HG02798 (cell line): ENCODE data around the gene TGFB2.
A peak's percentile ranks its signal among the peaks of the same experiment; 100 is the strongest.

Experiments
- ATAC-seq: cut with Tn5 transposase; IDR thresholded peaks from one replicate; pipeline ENCODE4 v1.9.1; 2021; ENCODE audit warnings: mild to moderate bottlenecking; ENCODE audit not compliant: unreplicated experiment, poor library complexity

The TGFB2 gene

GRCh38 chr1:218454700-218455282 lies 109.7 kb downstream of the TGFB2 start:
- no peak for ATAC-seq

GRCh38 chr1:218456444-218456843 lies 111.3 kb downstream of the TGFB2 start:
- ATAC-seq, result peak; percentile 48

GRCh38 chr1:218459450-218459849 lies 114.3 kb downstream of the TGFB2 start:
- no peak for ATAC-seq

DNA sequence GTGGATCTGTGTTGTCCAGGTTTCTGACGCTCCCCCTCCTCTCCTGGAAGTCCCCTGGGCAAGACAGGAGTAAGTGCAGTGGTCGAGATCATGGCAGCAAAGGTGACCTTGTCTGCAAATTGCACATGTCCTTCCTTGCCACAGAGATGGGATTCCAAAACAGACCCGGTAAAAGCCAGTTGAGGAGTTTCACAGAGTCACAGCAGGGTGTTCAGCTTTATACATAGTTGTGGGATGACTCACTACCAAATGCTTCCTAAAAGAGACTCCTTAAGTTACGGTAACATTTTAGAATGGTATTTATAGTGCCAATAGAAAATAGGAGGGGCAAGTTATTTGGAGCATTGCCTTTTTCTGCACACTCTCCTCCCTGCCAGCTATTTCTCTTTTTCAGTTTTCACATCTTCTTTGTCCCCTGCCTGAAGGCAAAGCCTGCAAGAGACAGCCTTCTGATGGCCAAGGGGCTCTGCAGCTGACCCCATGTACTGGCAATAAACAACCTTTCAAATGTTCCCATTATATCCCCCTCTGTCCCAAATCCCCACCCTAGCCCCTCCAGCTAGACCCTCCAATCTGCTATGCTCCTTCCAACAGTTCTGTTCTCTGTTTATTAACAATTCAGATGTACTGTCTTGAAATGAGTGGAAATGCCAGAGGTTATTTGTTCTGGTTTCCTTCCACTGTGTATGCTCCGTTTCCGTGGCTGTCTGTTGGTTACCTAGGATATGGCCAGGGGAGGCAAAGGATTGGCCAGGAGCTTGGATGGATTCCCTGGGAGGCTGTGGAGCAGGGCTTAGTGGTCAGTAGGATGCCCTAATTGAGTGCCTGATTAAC lies 115.0 kb downstream of the TGFB2 start:
- no peak for ATAC-seq

DNA sequence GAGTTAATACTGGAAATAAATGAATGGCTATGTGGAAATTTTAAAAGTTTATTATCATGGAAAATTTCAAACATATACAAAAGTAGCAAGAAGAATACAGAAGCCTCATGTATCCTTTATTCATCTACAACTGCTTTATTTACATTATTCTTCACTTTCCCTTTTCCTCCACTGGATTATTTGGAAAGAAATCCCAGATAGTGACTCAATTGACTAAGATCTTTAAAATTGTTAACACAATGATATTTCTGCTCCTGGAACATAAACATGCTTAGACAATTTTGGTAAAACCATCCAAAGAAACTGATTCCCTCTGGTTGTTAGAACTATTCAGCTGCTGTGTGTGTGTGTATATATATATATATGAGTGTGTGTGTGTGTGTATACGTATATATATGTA lies 116.2 kb downstream of the TGFB2 start:
- no peak for ATAC-seq

- ATAC-seq, result no peak
Observed at GRCh38 chr1:218462116-218462515, 117.0 kb downstream of the TGFB2 start.

DNA sequence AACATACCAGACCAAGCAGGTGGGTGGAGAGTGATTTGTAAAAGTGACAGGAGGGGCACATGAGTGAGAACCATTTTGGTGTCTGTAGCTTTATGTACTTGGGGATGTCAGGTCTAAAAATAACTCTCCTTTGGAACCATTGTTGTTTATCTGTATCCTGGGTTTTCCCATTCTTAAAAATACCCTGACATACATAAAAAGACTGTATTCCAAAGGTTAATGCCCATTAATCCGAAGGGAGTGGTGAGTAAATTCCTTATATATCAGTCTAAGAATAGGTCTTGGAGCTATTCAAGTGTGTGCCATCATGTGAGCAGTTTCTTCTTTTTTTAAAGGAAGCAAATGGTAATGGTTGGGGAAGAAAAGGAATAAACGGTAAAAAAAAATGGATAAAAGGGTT lies 117.5 kb downstream of the TGFB2 start:
- no peak for ATAC-seq

GRCh38 chr1:218463194-218464156 lies 118.3 kb downstream of the TGFB2 start:
- no peak for ATAC-seq

GRCh38 chr1:218464871-218465270 lies 119.7 kb downstream of the TGFB2 start:
- ATAC-seq, result no peak

DNA sequence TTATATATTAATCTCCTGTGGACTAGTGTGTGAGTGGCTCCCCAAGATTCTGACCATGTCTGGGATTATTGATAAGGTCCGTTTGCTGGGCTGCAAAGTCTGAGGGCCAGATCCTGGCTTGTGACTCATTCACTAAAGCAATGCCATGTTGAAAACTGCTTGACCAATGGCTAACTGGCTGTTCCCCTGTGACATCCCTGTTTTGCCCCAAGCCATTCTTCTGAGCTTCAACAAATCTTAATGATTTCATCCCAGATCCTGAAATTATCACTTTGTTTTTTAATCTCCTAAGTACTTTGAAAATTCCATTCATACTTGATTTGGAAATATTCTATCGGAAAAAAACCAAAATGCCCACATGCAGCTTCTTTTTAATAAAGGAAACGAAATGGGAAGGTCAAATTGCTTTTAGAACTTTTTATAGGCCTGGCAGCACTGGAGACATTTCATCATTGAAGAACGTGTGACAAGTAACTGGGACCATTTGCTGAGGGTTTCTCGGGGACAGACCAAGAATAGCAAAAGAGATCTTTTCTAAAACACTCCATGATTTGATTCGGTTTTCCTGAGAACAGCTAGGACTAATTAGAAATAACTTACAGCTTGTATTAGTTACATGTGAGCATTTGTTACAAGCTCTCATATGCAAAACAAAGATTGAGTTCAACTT lies 121.3 kb downstream of the TGFB2 start:
- ATAC-seq, result no peak

DNA sequence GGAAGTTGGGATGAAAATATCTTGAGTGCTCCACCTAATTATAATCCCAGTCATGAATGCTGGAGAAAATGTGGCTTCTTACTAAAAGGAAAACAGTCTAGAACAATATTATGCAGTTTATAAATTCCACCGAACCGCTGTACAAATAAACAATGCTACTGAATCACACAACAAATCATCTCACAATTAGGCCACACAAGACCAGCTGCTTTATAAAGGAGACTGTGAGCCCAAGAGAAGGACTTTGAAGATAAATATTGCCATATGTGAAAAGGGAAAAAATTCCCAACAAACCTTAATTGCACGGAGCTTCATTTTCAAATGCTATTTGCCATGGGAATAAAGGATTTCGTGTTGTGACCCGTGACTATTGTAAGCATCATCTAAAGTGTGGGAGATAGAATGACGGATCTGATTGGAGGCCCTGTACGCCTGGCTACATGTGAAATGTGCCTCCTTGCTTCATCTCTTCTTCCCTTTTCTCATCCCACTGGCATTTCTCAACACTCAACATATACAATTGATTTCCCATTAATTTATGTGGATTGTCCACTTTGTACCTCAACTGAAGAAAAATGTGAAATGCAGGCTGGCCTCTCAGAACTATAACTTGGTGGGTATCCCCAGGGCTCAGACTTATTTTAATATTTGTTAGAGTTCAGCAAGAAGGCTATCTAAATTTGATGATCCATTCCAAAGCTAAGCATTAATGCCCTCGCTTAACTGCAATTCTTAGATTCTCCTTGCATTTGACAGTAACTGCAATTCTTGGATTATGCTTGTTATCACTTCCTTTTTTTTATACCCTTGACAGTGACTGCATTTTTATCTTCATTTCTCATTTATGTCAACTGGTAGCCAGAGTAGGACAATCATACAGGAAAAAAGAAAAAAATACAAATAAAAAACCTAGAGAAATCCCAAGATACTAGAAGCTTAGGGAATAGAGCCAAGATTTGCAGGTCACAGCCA lies 122.3 kb downstream of the TGFB2 start:
- ATAC-seq, result no peak

- no peak for ATAC-seq
Observed at GRCh38 chr1:218468711-218469110, 123.6 kb downstream of the TGFB2 start.

- no peak for ATAC-seq
Observed at GRCh38 chr1:218472885-218473284, 127.7 kb downstream of the TGFB2 start.

DNA sequence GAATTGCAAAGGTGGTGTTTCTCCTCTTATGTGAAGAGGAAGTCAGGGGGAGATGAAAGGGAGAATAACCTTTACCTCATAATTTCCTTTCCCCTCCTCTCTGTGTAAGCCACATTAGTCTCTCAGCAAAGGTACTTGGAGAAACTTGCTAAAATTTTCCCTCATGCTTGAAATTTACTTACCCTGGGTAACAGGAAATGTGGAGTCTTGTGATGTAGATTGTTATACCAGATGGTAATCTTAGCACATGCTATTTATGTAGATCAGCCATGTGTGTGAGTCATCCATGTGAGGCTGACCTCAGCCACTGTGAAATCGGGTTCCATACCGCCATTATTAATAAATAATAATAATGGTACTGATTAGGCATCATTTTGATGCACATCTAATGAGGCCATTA lies 128.4 kb downstream of the TGFB2 start:
- no peak for ATAC-seq

DNA sequence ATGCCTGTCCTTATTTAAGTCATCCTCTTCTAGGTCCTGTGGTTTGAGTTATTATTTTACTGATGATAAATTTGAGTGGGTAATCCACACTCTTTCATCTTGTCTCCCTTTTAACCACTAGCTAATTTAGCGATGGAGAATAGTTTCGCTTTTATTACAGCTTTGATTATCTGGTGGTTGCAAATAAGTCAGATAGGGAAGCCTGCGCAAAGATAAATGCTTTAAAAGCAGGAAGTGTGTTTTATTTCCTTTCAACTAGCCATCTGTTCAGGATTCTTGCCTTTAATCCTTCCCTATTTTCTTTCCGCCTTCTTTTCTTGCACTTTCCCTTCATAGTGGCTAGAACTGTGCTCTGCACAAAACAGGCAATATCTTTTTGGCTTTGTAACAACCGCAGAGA lies 129.0 kb downstream of the TGFB2 start:
- no peak for ATAC-seq

GRCh38 chr1:218475275-218475674 lies 130.1 kb downstream of the TGFB2 start:
- ATAC-seq, result no peak

GRCh38 chr1:218475699-218476098 lies 130.6 kb downstream of the TGFB2 start:
- no peak for ATAC-seq

GRCh38 chr1:218476385-218476784 lies 131.2 kb downstream of the TGFB2 start:
- ATAC-seq, result no peak

DNA sequence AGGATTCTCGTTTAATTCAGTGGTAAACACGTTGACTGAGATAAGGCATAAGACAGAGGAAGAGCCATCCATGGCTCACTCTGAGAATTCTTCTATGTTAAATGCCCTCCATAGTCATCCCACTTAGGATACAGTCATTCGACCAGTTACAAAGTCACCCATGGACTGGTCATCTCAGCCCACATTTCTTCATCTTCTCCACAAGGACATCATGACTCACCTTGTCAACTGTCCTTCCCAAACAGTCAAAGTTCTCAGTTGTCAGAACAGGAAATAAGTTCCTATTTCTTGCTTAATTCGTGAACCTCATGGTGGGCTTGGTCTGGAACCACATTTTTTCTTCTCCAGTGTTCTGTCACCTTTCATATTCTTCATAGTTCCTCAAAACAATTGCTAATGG lies 133.2 kb downstream of the TGFB2 start:
- ATAC-seq, result no peak
